ENCODE data around the gene CAST.

The CAST gene

DNA sequence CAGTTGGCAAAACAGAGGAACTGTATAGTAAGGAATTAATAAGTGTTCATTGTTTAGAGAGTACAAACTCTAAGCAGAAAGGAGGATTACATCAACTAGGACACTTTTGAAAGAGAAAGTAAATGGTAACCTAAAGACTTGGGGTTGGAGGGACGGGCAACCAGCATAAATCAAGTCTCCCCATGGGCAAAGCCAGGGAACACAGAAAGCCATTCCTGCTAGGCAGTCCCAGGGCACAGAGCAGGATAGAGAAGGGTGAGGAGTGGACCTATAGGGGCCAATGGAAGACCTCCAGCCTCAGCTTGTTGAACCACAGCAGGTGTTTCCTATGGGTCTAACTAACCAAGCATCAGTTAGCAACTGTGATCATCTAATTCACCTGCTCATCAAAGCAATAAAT lies 154.8 kb downstream of the CAST start:
- Histone ChIP-seq H3K27ac (no peak overlapping the region), H3K36me3 (no peaks in the 10 kb centered on the region)

DNA sequence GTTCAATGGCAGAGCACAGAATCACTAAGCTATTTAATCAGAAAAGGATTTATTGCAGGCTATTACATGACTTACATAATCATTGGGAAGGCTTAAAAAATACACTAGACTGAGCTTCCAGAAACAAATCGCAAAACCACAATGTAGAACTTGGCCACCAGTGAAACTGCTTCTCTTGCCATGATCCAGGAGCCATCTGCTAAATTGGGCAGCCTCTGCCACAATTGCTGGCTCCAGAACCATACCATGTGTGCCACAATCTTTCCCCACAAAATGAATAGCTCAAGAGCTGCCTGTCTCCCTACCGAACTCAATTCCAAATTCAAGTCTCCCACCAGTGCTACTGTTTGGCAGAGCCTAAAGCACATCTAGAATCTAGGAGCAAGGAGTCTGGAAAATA lies 155.3 kb downstream of the CAST start:
- H3K4me3 ChIP-seq (ENCODE audit: low read depth, low read length), result no peak overlapping the region
- H3K9me3 ChIP-seq (ENCODE audit: severe bottlenecking), result no peaks in the 10 kb centered on the region
- H3K27ac ChIP-seq, result no peak overlapping the region
- no peaks in the 10 kb centered on the region for H3K36me3 ChIP-seq
- no peaks in the 10 kb centered on the region for H3K27me3 ChIP-seq (ENCODE audit: insufficient read depth, low read depth, severe bottlenecking)
- no peak for DNase-seq
- TF ChIP-seq, protein P1, sequence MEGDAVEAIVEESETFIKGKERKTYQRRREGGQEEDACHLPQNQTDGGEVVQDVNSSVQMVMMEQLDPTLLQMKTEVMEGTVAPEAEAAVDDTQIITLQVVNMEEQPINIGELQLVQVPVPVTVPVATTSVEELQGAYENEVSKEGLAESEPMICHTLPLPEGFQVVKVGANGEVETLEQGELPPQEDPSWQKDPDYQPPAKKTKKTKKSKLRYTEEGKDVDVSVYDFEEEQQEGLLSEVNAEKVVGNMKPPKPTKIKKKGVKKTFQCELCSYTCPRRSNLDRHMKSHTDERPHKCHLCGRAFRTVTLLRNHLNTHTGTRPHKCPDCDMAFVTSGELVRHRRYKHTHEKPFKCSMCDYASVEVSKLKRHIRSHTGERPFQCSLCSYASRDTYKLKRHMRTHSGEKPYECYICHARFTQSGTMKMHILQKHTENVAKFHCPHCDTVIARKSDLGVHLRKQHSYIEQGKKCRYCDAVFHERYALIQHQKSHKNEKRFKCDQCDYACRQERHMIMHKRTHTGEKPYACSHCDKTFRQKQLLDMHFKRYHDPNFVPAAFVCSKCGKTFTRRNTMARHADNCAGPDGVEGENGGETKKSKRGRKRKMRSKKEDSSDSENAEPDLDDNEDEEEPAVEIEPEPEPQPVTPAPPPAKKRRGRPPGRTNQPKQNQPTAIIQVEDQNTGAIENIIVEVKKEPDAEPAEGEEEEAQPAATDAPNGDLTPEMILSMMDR (IDR thresholded peaks at IDR 0.05; ENCODE audit: low read depth, low read length), result no peak

More for the DNA sequence above, 154.8 kb downstream of the CAST start:
- no peak for DNase-seq
- Histone ChIP-seq H3K4me3 (ENCODE audit: low read depth, low read length) (no peak overlapping the region), H3K9me3 (ENCODE audit: severe bottlenecking) (no peaks in the 10 kb centered on the region), H3K27me3 (ENCODE audit: insufficient read depth, low read depth, severe bottlenecking) (no peaks in the 10 kb centered on the region)
- TF ChIP-seq, protein P1 (IDR thresholded peaks at IDR 0.05; ENCODE audit: low read depth, low read length), result no peak

DNA sequence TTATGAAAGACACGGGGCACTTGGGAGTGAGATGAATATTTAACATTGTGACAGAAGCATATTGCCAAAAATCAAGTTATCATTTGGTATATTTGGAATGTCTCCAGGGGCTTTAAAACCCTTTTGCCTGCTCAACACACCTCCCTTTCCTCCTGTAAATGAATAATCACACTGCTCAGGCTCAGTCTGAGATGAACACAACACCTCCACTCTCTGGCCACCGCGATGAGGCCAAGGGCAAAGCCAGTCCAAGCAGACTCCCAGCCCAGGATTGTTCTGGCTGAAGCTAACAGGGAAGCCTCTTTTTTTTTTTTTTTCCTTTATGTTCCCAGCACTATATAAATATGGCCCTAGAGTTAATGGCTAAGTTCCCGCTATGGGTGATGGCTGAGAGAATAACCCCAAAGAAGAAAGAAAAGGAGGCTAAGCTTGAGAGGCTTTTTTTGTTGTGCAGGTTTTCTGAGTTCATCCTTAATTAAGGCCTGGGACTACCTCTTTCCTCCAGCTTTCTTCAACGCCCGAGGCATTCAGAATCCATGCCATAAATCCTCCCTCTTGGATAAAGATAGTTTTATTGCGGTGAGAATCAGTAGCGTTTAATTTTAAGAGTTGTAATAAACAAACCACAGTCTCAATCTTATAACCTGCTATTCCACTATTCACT lies 156.1 kb downstream of the CAST start:
- H3K4me3 ChIP-seq (ENCODE audit: low read depth, low read length), result no peak overlapping the region
- DNase-seq, result no peak
- no peaks in the 10 kb centered on the region for H3K9me3 ChIP-seq (ENCODE audit: severe bottlenecking)
- no peak overlapping the region for H3K27ac ChIP-seq
- no peaks in the 10 kb centered on the region for H3K27me3 ChIP-seq (ENCODE audit: insufficient read depth, low read depth, severe bottlenecking)
- TF ChIP-seq, protein P1 (IDR thresholded peaks at IDR 0.05; ENCODE audit: low read depth, low read length), result no peak
- no peaks in the 10 kb centered on the region for H3K36me3 ChIP-seq

DNA sequence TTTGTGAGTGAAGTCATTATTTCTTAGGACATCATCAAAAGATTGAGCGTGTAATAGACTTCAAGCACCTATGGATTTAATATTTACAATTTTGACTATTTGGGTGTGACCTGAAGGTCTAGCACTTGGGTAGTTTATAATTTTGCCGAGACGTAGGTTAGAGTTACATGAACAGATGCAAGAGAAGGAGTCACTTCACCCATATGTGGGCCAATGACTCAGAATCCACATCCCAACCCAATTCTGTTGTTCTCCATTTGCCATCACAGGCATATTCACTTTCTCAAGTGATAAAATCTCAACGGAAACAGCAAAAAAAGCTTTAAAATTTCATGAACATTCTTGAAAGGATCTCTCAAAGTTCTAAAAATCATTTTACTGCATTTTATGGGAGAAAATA lies 157.6 kb downstream of the CAST start:
- TF ChIP-seq, protein P1 (IDR thresholded peaks at IDR 0.05; ENCODE audit: low read depth, low read length), result no peak
- no peaks in the 10 kb centered on the region for H3K9me3 ChIP-seq (ENCODE audit: severe bottlenecking)
- H3K27me3 ChIP-seq (ENCODE audit: insufficient read depth, low read depth, severe bottlenecking), result no peaks in the 10 kb centered on the region
- H3K4me3 ChIP-seq (ENCODE audit: low read depth, low read length), result no peak overlapping the region
- no peaks in the 10 kb centered on the region for H3K36me3 ChIP-seq
- no peak overlapping the region for H3K27ac ChIP-seq
- no peak for DNase-seq

DNA sequence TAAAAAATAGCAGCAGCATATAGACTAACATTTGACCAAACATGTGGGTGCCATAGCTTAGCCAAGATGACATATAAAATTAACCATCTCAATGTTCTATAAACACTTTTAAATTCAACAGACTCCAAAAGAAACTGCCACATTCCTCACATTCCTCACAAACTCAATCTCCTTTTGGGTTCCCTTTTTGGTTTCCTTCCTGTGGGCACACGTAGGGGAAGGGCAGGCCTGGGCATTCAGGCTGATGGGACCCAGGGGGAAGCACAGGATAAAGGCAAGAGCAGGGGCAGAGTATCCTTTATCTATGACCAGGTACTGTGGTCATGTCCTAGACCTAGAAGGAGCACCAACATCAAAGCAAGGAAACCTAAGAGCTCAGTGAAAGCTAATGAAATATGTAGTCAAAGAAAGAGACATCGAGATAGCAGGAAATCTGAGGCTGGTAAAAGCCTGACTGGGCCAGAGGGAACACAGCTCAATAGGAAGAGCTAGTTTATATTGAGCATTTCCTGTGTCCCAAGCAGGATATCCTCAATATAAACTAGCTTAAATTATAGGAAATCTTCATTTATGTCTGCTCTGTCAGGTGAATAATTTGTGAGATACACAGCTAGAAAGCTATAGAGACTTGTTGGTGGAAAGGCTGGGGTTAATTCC lies 159.2 kb downstream of the CAST start:
- H3K4me3 ChIP-seq (ENCODE audit: low read depth, low read length), result no peak overlapping the region
- no peak overlapping the region for H3K27ac ChIP-seq

More for the DNA sequence above, 159.2 kb downstream of the CAST start:
- no peak for DNase-seq
- H3K27me3 ChIP-seq (ENCODE audit: insufficient read depth, low read depth, severe bottlenecking), result no peaks in the 10 kb centered on the region
- TF ChIP-seq, protein P1 (IDR thresholded peaks at IDR 0.05; ENCODE audit: low read depth, low read length), result no peak
- H3K36me3 ChIP-seq, result no peaks in the 10 kb centered on the region
- no peaks in the 10 kb centered on the region for H3K9me3 ChIP-seq (ENCODE audit: severe bottlenecking)

Measured in WERI-Rb-1 (cell line).